ENCODE results near the gene NLRC3.

NLRC3 gene

GRCh38 chr16:3527216-3527829 lies 49.9 kb downstream of the NLRC3 start:
- peak; percentile 71 for TF ChIP-seq CTCF (IDR thresholded peaks at IDR 0.05)

- TF ChIP-seq CTCF (IDR thresholded peaks at IDR 0.05): no peak
Measured at GRCh38 chr16:3525951-3526350, 51.3 kb downstream of the NLRC3 start.

GRCh38 chr16:3523281-3523680 lies 53.9 kb downstream of the NLRC3 start:
- no peak for TF ChIP-seq CTCF (IDR thresholded peaks at IDR 0.05)

GRCh38 chr16:3520841-3521240 lies 56.4 kb downstream of the NLRC3 start:
- TF ChIP-seq CTCF (IDR thresholded peaks at IDR 0.05): no peak

GRCh38 chr16:3520413-3520812 lies 56.8 kb downstream of the NLRC3 start:
- no peak for TF ChIP-seq CTCF (IDR thresholded peaks at IDR 0.05)

GRCh38 chr16:3519581-3519980 lies 57.6 kb downstream of the NLRC3 start:
- no peak for TF ChIP-seq CTCF (IDR thresholded peaks at IDR 0.05)

GRCh38 chr16:3518986-3519348 lies 58.2 kb downstream of the NLRC3 start:
- TF ChIP-seq CTCF (IDR thresholded peaks at IDR 0.05): no peak
